ENCODE data around the gene ACKR3.

GRCh38 chr2:236577481-236578410, 8.1 kb downstream of the ACKR3 start:
- TF ChIP-seq CTCF (IDR thresholded peaks at IDR 0.05) (no peak), POLR2AphosphoS5 (IDR thresholded peaks at IDR 0.05) (no peak), POLR2A (IDR thresholded peaks at IDR 0.05; ENCODE audit: low read depth) (no peak)
